Activated gamma-delta T cell treated with Interleukin-2 at 50 U/mL for 16 hours (primary cell): ENCODE results near the gene PMM2.
"Not testable (repeated sequence)": the region's sequence is repeated elsewhere in the genome, so short reads cannot be mapped to it uniquely, and the experiment has no call there.

Experiments
- DNase-seq: peaks from one replicate; pipeline ENCODE4 v3.0.0-alpha.2; 2020

PMM2 gene

GRCh38 chr16:8785408-8785807, 12.2 kb upstream of the PMM2 start:
- DNase-seq: no peak

- not testable (repeated sequence) for DNase-seq
Observed at GRCh38 chr16:8786316-8786715, 11.3 kb upstream of the PMM2 start.

- DNase-seq: no peak
Observed at GRCh38 chr16:8788578-8789172, 9.0 kb upstream of the PMM2 start.

- no peak for DNase-seq
Observed at GRCh38 chr16:8795091-8795490, 2.5 kb upstream of the PMM2 start.

GRCh38 chr16:8795818-8796217, 1.8 kb upstream of the PMM2 start:
- no peak for DNase-seq

- DNase-seq: no peak
Observed at GRCh38 chr16:8796469-8797363, 923 bp upstream of the PMM2 start.

GRCh38 chr16:8798174-8798527, 512 bp downstream of the PMM2 start:
- DNase-seq: no peak

GRCh38 chr16:8798535-8799157, 1.0 kb downstream of the PMM2 start:
- DNase-seq: no peak

- DNase-seq: no peak
Observed at GRCh38 chr16:8801701-8802100, 4.1 kb downstream of the PMM2 start.

GRCh38 chr16:8803733-8804132, 6.1 kb downstream of the PMM2 start:
- DNase-seq: not testable (repeated sequence)

GRCh38 chr16:8804313-8804712, 6.7 kb downstream of the PMM2 start:
- no peak for DNase-seq

- no peak for DNase-seq
Observed at GRCh38 chr16:8806272-8806983, 8.8 kb downstream of the PMM2 start.

- DNase-seq: no peak
Observed at GRCh38 chr16:8807189-8807588, 9.6 kb downstream of the PMM2 start.

- DNase-seq: no peak
Observed at GRCh38 chr16:8808009-8808408, 10.4 kb downstream of the PMM2 start.

- no peak for DNase-seq
Observed at GRCh38 chr16:8808613-8809353, 11.1 kb downstream of the PMM2 start.

- no peak for DNase-seq
Observed at GRCh38 chr16:8812162-8812843, 14.7 kb downstream of the PMM2 start.

- no peak for DNase-seq
Observed at GRCh38 chr16:8814095-8814806, 16.6 kb downstream of the PMM2 start.

- no peak for DNase-seq
Observed at GRCh38 chr16:8816967-8817655, 19.5 kb downstream of the PMM2 start.

GRCh38 chr16:8818504-8819270, 21.0 kb downstream of the PMM2 start:
- DNase-seq: no peak
